GM21423 (cell line): Measurements from ENCODE around the gene BCL2.

ENCODE experiments used
- ATAC-seq: cut with Tn5 transposase; IDR thresholded peaks from one replicate; pipeline ENCODE4 v1.9.1; 2021; ENCODE audit warnings: mild to moderate bottlenecking, moderate library complexity; ENCODE audit not compliant: unreplicated experiment

Gene BCL2

GRCh38 chr18:63329431-63330145, 10.0 kb upstream of the BCL2 start:
- ATAC-seq: no peak

DNA sequence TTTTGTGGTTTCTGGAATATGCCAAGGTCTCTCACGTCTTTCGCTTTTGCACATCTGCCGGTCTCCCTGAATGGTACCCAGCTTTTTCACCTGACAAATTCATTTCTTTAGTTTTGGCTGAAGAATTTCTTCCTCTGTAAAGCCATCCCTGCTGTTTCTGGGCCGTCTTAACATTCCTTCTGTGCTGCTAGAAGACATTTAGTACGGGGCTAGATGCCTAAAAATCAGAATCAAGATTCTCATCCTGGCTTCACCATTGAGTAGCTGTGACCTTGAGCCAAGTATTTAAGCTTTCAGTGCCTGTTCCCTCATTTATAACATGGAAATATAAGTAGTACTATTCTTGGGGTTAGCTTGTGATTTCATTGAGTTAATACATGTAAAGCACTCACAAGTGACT, 6.4 kb upstream of the BCL2 start:
- ATAC-seq: no peak

DNA sequence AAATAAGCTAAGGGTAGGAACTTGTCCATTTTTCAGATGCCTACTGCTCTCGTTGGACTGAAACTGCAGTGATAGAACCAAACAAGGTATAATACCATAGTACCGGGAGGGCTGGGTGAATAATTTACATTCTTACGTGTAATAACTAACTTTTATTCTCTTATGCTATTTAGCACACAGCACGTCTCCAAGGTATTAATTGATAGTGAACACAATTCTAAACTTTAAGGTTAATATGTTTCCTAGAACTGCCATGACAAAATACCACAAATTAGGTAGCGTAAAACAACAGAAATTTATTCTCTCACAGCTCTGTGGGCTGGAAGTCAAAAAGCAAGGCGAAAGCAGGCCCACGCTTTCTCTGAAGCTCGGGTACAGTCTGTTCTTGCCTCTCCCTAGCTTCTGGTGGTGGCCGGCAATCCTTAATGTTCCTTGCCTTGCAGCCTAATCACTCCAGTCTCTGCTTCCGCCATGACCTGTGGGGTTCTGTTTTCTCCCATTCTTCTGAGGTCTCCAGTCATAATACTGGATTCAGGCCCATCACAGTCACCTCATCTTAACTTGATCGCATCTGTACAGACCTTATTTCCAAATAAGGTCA, 5.6 kb upstream of the BCL2 start:
- ATAC-seq: no peak

- no peak for ATAC-seq
Observed at GRCh38 chr18:63322908-63323634, 3.5 kb upstream of the BCL2 start.

DNA sequence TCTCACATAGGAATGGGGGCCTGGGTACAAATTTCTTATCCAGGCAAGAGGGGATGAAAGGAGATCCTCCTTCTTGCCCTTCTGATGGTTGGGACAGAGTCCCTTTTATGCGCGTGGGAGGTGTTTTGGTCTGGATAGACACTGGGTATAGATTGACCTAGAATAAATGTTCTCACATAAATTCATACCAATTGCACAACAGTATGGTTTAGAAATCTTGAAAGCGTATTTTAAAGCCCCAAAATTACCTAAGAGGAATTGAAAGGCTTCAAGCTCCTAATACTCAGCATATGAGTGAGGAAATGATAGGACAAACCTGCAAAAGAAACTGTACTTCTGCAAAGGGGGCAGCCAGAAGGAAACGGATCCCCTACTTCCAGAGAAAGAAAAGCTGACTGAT, 2.6 kb upstream of the BCL2 start:
- no peak for ATAC-seq

GRCh38 chr18:63321291-63321690, 1.7 kb upstream of the BCL2 start:
- no peak for ATAC-seq

DNA sequence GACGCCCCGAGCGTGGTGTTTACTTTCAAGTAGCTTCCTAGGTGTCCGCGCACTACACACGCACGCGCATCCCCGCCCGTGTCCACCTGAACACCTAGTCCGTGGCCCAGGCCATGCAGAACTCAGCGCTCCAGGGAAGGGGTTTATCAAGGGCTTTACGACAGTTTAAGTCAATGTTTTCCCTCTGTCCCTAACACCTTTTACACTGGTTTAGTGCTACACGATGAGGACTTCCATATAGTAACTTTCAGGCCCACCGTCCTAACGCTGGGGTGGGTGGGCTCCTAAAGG, 1.4 kb upstream of the BCL2 start:
- no peak for ATAC-seq

DNA sequence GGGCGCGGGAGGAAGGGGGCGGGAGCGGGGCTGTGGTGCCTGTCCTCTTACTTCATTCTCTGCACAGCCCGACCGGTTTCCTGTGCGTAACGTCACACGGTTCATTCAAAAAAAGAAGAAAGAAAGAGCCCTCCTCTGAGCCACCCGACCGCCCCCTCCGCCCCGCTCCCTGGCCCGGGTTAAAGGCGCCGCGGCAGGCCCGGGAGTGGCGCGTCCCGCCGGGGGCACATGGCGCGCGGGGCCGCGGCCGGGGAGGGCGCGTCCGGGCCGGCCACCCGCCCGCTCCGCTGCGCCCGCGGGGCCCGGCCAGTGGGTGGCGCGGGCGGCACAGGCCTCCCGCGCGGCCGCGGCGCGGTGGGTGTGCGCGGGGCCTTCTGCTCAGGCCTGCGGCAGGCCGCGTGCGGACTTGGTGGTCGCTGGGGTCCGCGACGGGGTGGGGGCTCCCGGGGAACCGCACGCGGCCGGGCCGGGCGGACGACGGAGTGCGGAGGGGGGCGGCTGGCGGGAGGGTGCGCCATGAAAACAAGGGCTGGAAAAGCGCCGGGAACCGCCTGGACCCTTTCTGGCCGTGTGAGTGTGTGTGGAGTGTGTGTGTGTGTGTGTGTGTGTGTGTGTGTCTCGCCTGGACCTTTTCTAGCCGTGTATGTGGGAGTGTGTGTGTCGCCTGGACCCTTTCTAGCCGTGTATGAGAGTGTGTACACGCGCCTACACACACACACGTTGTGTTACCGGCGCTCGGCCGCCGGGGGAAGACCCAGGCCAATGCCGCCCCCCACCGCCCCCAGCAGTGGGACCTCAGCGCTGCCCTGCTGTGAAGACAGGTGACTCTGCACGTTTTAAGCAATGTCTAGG, 780 bp upstream of the BCL2 start:
- peak; percentile 56 for ATAC-seq

DNA sequence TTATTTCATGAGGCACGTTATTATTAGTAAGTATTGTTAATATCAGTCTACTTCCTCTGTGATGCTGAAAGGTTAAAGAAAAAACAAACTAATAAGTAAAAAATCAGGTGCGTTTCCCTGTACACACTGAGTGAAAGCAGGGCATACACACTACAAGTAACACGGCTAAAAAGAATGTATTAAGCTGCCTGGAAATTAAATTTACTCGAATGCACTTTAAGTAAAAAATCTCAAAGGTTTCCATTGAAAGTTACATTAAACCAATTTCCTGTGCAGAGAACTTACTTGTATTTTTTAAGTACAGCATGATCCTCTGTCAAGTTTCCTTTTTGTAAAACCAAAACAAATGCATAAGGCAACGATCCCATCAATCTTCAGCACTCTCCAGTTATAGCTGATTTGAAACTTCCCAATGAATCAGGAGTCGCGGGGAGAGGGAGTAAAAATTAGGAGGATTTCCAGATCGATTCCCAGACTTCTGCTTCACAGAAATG, 633 bp downstream of the BCL2 start:
- ATAC-seq: no peak

DNA sequence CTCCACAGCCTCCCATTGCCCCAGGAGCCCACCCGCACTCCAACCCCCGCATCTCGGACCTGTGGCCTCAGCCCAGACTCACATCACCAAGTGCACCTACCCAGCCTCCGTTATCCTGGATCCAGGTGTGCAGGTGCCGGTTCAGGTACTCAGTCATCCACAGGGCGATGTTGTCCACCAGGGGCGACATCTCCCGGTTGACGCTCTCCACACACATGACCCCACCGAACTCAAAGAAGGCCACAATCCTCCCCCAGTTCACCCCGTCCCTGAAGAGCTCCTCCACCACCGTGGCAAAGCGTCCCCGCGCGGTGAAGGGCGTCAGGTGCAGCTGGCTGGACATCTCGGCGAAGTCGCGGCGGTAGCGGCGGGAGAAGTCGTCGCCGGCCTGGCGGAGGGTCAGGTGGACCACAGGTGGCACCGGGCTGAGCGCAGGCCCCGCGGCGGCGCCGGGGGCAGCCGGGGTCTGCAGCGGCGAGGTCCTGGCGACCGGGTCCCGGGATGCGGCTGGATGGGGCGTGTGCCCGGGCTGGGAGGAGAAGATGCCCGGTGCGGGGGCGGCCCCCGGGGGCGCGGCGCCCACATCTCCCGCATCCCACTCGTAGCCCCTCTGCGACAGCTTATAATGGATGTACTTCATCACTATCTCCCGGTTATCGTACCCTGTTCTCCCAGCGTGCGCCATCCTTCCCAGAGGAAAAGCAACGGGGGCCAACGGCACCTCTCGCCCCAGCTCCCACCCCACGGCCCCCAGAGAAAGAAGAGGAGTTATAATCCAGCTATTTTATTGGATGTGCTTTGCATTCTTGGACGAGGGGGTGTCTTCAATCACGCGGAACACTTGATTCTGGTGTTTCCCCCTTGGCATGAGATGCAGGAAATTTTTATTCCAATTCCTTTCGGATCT, 1.3 kb downstream of the BCL2 start:
- peak; percentile 37 for ATAC-seq

- ATAC-seq: no peak
Observed at GRCh38 chr18:63317556-63317946, 2.0 kb downstream of the BCL2 start.

GRCh38 chr18:63316612-63317555, 2.7 kb downstream of the BCL2 start:
- ATAC-seq: no peak

DNA sequence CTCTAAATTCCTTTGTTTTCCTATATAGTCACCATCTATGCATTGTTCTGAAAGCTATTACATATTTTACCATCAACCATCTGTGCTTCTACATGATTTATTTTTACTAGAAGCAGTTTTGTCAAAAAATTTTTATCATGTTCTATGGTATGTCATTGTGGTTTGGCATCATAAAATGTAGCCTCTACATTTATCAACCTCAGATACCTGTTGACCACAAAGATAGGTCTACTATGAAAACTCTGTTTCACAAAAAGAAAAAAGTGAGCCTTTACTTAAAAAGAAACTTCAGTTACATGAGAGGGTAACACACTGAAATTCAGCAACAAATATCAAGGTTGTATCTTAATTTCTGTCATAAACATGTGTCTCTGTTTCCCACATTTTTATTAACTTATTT, 3.7 kb downstream of the BCL2 start:
- no peak for ATAC-seq

DNA sequence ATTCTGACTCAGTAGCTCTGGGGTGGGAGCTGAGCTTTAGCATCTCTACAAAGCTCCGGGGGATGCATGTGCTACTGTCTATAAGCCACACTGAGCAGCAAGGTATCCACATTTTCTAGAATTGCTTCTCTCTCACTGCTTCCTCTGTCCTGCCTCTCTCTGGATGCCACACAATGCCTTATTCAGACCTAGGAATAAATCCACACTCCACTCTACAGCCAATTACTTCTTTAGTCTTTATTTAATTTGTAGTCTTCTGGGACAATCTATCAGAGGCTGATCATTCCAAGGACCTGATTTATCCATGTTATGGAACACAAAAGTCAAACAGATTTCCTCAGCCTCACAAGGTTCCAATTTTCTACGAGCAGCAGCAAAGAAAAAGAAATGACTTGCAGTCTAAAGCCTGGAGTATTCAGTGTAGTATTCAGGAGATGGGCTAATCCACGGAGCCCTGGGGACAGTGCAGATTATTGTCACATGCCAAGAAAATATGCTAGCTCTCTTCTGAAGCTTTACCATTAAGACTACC, 4.4 kb downstream of the BCL2 start:
- no peak for ATAC-seq

DNA sequence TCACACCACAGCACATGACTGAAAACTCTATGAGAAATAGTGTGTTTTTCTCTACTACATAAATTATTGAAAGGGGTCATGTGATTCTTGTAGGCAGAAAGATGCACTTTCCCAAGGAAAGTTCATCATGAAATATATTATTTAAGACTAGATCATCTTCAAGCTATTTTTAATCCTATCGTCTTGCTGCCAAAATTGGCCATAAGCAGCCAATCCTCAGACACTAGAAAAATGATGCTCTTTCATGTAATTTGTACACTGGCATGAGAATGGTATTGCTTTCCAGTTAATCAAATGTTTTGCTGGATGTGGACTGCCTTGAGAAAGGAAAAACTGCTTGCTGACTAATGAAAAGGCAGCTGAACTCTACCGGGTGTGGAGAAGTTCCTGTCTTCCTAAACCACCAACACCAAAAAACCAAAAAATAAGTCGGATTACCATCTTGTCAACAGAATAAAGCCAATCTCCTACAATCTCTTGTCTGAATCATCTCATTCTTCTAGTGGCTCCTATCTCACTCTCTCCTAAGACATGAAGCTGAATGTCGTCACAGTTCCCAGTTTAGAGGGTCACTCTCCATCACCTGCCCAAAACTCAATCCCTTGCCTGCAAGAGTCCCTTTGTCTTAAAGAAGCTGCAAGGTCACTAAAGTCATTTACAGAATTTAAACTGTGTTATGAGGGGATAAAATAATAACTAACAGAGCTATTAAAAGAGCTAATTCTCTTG, 5.3 kb downstream of the BCL2 start:
- ATAC-seq: no peak

DNA sequence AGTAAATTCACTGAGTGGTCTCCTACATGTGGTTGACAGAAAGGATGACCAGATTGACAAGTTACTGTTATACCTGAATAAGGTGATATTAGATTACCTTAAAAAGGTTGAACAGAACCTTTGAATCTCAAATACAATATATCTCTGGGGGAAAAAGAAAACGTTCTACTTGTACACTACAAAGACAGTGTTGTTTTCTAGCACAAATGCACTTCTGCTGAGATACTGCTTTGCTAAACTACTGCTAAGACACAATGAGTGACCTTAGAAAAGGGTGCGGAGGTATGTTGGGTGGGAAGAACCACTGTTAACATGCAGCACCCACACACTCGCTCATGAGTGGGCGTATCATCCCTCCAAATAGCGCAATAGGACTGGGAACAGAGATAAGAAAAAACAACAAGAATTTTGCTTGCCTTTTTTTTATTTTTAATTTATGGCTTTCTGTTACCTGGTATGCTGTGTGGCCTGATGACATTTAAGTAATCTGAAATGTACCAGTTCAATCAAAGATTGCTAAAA, 6.1 kb downstream of the BCL2 start:
- ATAC-seq: no peak

GRCh38 chr18:63312737-63313395, 6.7 kb downstream of the BCL2 start:
- peak; percentile 30 for ATAC-seq

- peak; percentile 0 for ATAC-seq
Observed at GRCh38 chr18:63312019-63312409, 7.6 kb downstream of the BCL2 start.
